ENCODE measurements around the gene ADA.

- TF ChIP-seq POLR2AphosphoS5 (IDR thresholded peaks at IDR 0.05; ENCODE audit: low read depth, low read length) (no peak), MAX (IDR thresholded peaks at IDR 0.05; ENCODE audit: low read depth) (no peak), EP300 (IDR thresholded peaks at IDR 0.05; ENCODE audit: borderline replicate concordance in 1 of 2, low read depth in 1 of 2, low read length in 1 of 2) (no peak), CTCF (IDR thresholded peaks at IDR 0.05) (no peak), YY1 (IDR thresholded peaks at IDR 0.05; ENCODE audit: low read depth) (no peak), RAD21 (IDR thresholded peaks at IDR 0.05; ENCODE audit: low read length) (no peak), GABPA (IDR thresholded peaks at IDR 0.05; ENCODE audit: low read depth) (no peak), REST (IDR thresholded peaks at IDR 0.05; ENCODE audit: low read depth, low read length) (no peak), TAF1 (IDR thresholded peaks at IDR 0.05; ENCODE audit: borderline replicate concordance, low read depth, low read length) (no peak), MXI1 (IDR thresholded peaks at IDR 0.05; ENCODE audit: low read depth, low read length) (no peak), CHD2 (IDR thresholded peaks at IDR 0.05; ENCODE audit: low read length, partially characterized antibody) (no peak), ZBTB33 (IDR thresholded peaks at IDR 0.05; ENCODE audit: borderline replicate concordance, low read depth) (no peak), JUND (IDR thresholded peaks at IDR 0.05) (no peak), FOXM1 (IDR thresholded peaks at IDR 0.05; ENCODE audit: low read depth) (no peak)
These were observed 80.0 kb downstream of the ADA start for GRCh38 chr20:44571362-44571988.

Measured in SK-N-SH (cell line).